ENCODE results near the gene LRRC8A. TPM values are rescaled to one million over a fixed set of nuclear protein-coding genes. Genes with fewer than 3 reads are reported as not detected.

The LRRC8A gene
- total RNA-seq (10 to 100 TPM; 12.2 to 22.4 (median 18.3) TPM), polyA plus RNA-seq (10 to 100 TPM; 11.6 to 71.5 (median 16.4) TPM)
- long read RNA-seq, donor 1, full-length matches to known transcripts, result 4 of 9 reads
- long read RNA-seq, donor 1, partial matches to known transcripts, result 4 of 9 reads
- long read RNA-seq, donor 1, other reads (novel, unspliced or antisense), result 1 of 9 reads
- long read RNA-seq, donor 2, full-length matches to known transcripts, result 22 of 51 reads
- long read RNA-seq, donor 2, partial matches to known transcripts, result 21 of 51 reads
- long read RNA-seq, donor 2, other reads (novel, unspliced or antisense), result 8 of 51 reads

- WGBS, 3 donors, result 0 to 2% (median 0%) methylated on average over 49 to 70 of the region's 70 CpGs
- Histone ChIP-seq H3K27ac (peak within 1 kb of the TSS; percentile 96), H3K27me3 (ENCODE audit: insufficient read depth in 3 of 3, low read length in 2 of 3) (no peaks in the 10 kb centered on the region), H3K4me1 (peaks cover 32% of the 10 kb centered on the region), H3K4me3 (peak within 1 kb of the TSS; percentile 93), H3K9me3 (no peaks in the 10 kb centered on the region), H3K36me3 (ENCODE audit: insufficient read depth in 1 of 2, low read depth in 1 of 2) (peaks cover 0 to 14% of the 10 kb centered on the region in 2 donors)
- TF ChIP-seq CTCF (IDR thresholded peaks at IDR 0.05), result no peak
- peak; percentile 99 for DNase-seq
- peak; percentile 93 to 97 (median 94) for ATAC-seq
- intact Hi-C loops (cut with DNase I), result loop anchor here (5.0 kb wide), 3 partner anchors 35 to 145 kb away; partner anchors contain the start of genes PHYHD1 (in 1 of the 2) and SH3GLB2 (in 1 of the 2)
Measured at GRCh38 chr9:128881884-128882676, at the start of gene LRRC8A, which contains the start of gene KYAT1. Gene LRRC8A, plus strand, starts transcription at chr9:128882133. Its CDS starts 25,032 bp downstream, at chr9:128907165. Gene KYAT1, minus strand, starts transcription at chr9:128881950. Its CDS starts 36,545 bp downstream, at chr9:128845405.

- WGBS, 3 donors, result 92 to 93% (median 92%) methylated on average over 10 of the region's 10 CpGs
- no peaks in the 10 kb centered on the region for H3K27me3 ChIP-seq (ENCODE audit: insufficient read depth in 3 of 3, low read length in 2 of 3)
Measured at GRCh38 chr9:128833696-128834095, 48.2 kb upstream of the LRRC8A start.

GRCh38 chr9:128835246-128836210 lies 46.4 kb upstream of the LRRC8A start:
- ATAC-seq, result no peak

More at GRCh38 chr9:128833696-128834095, 48.2 kb upstream of the LRRC8A start:
- Histone ChIP-seq H3K4me1 (peaks cover 9% of the 10 kb centered on the region), H3K9me3 (no peaks in the 10 kb centered on the region), H3K27ac (no peak overlapping the region), H3K36me3 (ENCODE audit: insufficient read depth in 1 of 2, low read depth in 1 of 2) (peaks cover 0 to 25% of the 10 kb centered on the region in 2 donors), H3K4me3 (no peak overlapping the region)
- DNase-seq (peak in 1 of 2 donors; percentile 36), ATAC-seq (no peak)
- intact Hi-C loops (cut with DNase I), result no loop called here
- no peak for TF ChIP-seq CTCF (IDR thresholded peaks at IDR 0.05)

More at GRCh38 chr9:128835246-128836210, 46.4 kb upstream of the LRRC8A start:
- Histone ChIP-seq H3K27me3 (ENCODE audit: insufficient read depth in 3 of 3, low read length in 2 of 3) (no peaks in the 10 kb centered on the region), H3K36me3 (ENCODE audit: insufficient read depth in 1 of 2, low read depth in 1 of 2) (peaks cover 0 to 25% of the 10 kb centered on the region in 2 donors), H3K4me3 (no peak overlapping the region), H3K9me3 (no peaks in the 10 kb centered on the region), H3K27ac (no peak overlapping the region), H3K4me1 (no peaks in the 10 kb centered on the region)
- intact Hi-C loops (cut with DNase I), result no loop called here
- TF ChIP-seq CTCF (IDR thresholded peaks at IDR 0.05), result no peak
- peak in 1 of 2 donors; percentile 49 for DNase-seq
- 92 to 95% (median 92%) methylated on average over 28 of the region's 28 CpGs for WGBS, 3 donors

Measured in psoas muscle (tissue), 8 donors.